ENCODE measurements around the gene CNKSR3.

GRCh38 chr6:154509421-154510143 lies 903 bp downstream of the CNKSR3 start:
- TF ChIP-seq CTCF (conservative IDR thresholded peaks at IDR 0.05) (peak; percentile 10; the same call in 1 of the 2 replicates), ZFX (IDR thresholded peaks at IDR 0.05) (peak; percentile 9; the same call in 1 of the 2 replicates)

Data from C4-2B (cell line).